ENCODE measurements around the gene GLYATL3. TPM values are rescaled to one million over a fixed set of nuclear protein-coding genes. Genes with fewer than 3 reads are reported as not detected.

GLYATL3 gene
- total and polyA plus RNA-seq, 4 experiments from 2014 or later: not detected

DNA sequence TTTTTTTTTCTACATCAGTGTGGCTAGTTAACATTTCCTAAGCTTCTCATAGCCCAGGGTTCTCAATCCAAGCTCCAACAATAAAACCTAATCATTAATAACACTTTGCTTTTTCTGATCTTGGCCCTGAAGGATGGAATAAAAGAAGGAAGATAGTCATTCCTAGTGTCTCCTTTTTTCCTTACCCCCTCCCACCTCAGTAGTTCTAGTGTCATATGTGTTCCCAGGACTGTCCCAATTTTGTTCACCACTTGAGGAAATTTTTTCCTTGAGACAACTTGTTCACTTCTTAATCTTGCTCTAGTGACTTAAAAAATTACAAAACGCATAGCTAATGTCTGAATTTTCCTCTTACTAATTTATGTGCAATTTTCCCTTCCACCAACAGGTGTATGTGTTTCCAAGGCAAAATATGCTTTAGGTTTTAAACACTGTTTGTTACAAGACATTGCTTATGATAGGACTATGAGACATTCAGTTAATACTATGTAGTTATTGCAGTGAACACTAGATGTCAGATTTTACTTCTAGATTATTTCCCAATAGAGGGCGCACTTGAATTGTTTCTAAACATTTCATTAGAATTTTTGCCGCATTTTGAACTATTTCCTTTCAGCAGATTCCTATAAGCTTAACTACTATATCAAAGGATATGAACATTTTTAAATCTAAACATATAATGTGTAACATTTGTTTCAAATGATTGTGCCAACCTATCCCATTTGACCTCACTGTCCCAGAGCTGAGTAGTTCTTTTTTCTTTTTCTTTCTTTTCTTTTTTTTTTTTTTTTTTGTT lies 32.2 kb downstream of the GLYATL3 start:
- H3K4me1 Mint-ChIP-seq: peaks cover 0 to 6% (median 2%) of the 10 kb centered on the region in 4 donors
- ChIA-PET POLR2A (ENCODE audit: partially characterized antibody) (no interaction called here), CTCF (ENCODE audit: partially characterized antibody) (interaction anchor here (0.7 to 1.6 kb wide), 11 partner anchors 8 to 318 kb away, joined by 3 to 8 read pairs (median 4); no protein-coding TSS in a partner anchor)
- H3K4me3 Mint-ChIP-seq: peak overlapping the region in 4 of 8 donors; percentile 2 to 53 (median 22)
- peaks cover 8% of the 10 kb centered on the region in 2 donors for H3K27me3 Mint-ChIP-seq
- H3K27ac Mint-ChIP-seq: no peak overlapping the region
- no peaks in the 10 kb centered on the region for H3K9me3 Mint-ChIP-seq
- Histone ChIP-seq H3K9me3 (ENCODE audit: control insufficient read depth in 1 of 2, low read length in 2 of 2) (no peaks in the 10 kb centered on the region), H3K27me3 (ENCODE audit: insufficient read depth, low read length) (no peaks in the 10 kb centered on the region), H3K36me3 (ENCODE audit: insufficient read depth, low read length) (no peaks in the 10 kb centered on the region), H3K4me1 (ENCODE audit: insufficient read depth, low read length) (no peaks in the 10 kb centered on the region), H3K4me3 (ENCODE audit: low read length in 2 of 2) (no peak overlapping the region), H3K27ac (ENCODE audit: low read depth, low read length) (no peak overlapping the region)
- H3K36me3 Mint-ChIP-seq: no peaks in the 10 kb centered on the region
- DNase-seq: peak in 3 of 5 donors; percentile 18 to 29 (median 22)
- intact Hi-C loops (cut with micrococcal nuclease): no loop called here

DNA sequence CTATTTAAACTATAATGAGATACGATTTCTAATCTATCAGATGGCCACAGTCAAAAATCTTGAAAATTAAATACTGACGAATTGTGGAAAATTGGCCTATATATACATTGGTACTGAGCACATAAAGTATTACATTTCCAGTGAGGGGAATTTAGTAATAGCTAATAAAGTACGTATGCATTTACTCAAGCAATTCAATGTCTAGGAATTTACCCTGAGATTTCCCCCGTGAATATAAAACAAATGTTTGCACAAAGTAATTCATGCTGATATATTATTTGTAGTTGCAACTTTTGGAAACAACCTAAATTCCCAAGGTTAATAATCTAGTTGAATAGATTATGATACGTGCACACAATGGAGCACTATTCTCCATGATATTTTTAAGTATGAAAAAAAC lies 36.1 kb downstream of the GLYATL3 start:
- no peak overlapping the region for H3K27ac Mint-ChIP-seq
- DNase-seq: no peak
- H3K9me3 ChIP-seq (ENCODE audit: control insufficient read depth in 1 of 2, low read length in 2 of 2): no peaks in the 10 kb centered on the region
- H3K4me3 ChIP-seq (ENCODE audit: low read length in 2 of 2): no peak overlapping the region
- no peaks in the 10 kb centered on the region for H3K36me3 ChIP-seq (ENCODE audit: insufficient read depth, low read length)
- peaks cover 5% of the 10 kb centered on the region in 2 donors for H3K27me3 Mint-ChIP-seq
- intact Hi-C loops (cut with micrococcal nuclease): no loop called here
- H3K9me3 Mint-ChIP-seq: no peaks in the 10 kb centered on the region
- H3K36me3 Mint-ChIP-seq: no peaks in the 10 kb centered on the region
- peaks cover 0 to 6% (median 2%) of the 10 kb centered on the region in 4 donors for H3K4me1 Mint-ChIP-seq
- H3K4me1 ChIP-seq (ENCODE audit: insufficient read depth, low read length): no peaks in the 10 kb centered on the region
- no peak overlapping the region for H3K4me3 Mint-ChIP-seq
- no peak overlapping the region for H3K27ac ChIP-seq (ENCODE audit: low read depth, low read length)
- ChIA-PET POLR2A (ENCODE audit: partially characterized antibody) (no interaction called here), CTCF (ENCODE audit: partially characterized antibody) (interaction anchor here (1.2 kb wide), 1 partner anchor 31 kb away, joined by 6 read pairs; no protein-coding TSS in a partner anchor)
- no peaks in the 10 kb centered on the region for H3K27me3 ChIP-seq (ENCODE audit: insufficient read depth, low read length)

DNA sequence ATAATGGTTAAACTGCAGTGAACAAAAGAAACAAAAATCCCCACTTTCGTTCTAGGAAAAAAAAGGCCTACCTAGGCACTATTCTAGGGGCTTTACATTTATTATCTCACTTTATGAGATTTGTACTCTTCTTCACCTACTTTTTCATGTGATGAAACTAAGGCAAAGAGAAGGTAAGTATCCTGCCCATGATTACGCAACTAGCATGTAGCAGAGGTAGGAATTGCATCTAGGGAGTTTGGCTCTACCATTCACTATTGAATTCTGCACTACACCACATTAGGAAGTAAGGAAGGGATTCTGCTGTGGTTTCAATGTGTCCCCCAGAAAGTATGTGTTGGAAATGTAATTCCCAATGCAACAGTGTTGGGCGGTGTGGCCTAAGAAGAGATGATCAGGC lies 39.4 kb downstream of the GLYATL3 start:
- no peak for DNase-seq
- Histone ChIP-seq H3K36me3 (ENCODE audit: insufficient read depth, low read length) (no peaks in the 10 kb centered on the region), H3K4me3 (ENCODE audit: low read length in 2 of 2) (no peak overlapping the region), H3K27ac (ENCODE audit: low read depth, low read length) (no peak overlapping the region), H3K9me3 (ENCODE audit: control insufficient read depth in 1 of 2, low read length in 2 of 2) (no peaks in the 10 kb centered on the region), H3K4me1 (ENCODE audit: insufficient read depth, low read length) (no peaks in the 10 kb centered on the region), H3K27me3 (ENCODE audit: insufficient read depth, low read length) (no peaks in the 10 kb centered on the region)
- POLR2A ChIA-PET (ENCODE audit: partially characterized antibody): no interaction called here
- no peaks in the 10 kb centered on the region for H3K36me3 Mint-ChIP-seq
- CTCF ChIA-PET (ENCODE audit: partially characterized antibody): no interaction called here
- intact Hi-C loops (cut with micrococcal nuclease): no loop called here
- H3K27ac Mint-ChIP-seq: no peak overlapping the region
- no peaks in the 10 kb centered on the region for H3K4me1 Mint-ChIP-seq
- H3K27me3 Mint-ChIP-seq: peaks cover 0 to 1% of the 10 kb centered on the region in 2 donors
- H3K9me3 Mint-ChIP-seq: no peaks in the 10 kb centered on the region
- H3K4me3 Mint-ChIP-seq: no peak overlapping the region

DNA sequence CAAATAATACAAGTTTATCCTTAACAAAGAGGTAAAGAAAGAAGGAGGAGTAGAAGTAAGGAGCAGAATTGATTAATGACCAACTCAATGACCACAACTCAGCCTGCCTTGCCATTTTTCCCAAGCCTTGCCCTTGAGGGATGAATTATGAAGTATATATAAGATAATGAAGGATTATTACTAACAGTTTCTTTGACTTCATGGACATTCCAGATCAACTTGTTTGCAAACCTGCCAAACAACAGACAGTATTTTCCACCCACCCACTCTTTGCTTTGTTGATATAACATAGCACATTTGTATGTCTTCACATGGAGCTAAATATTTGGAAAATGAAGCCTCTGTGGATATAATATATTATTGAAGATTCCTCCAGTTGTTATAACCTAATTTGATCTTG lies 40.9 kb downstream of the GLYATL3 start:
- Mint-ChIP-seq H3K36me3 (no peaks in the 10 kb centered on the region), H3K9me3 (no peaks in the 10 kb centered on the region), H3K27ac (no peak overlapping the region), H3K4me3 (no peak overlapping the region), H3K27me3 (peaks cover 0 to 1% of the 10 kb centered on the region in 2 donors), H3K4me1 (no peaks in the 10 kb centered on the region)
- ChIA-PET CTCF (ENCODE audit: partially characterized antibody) (no interaction called here), POLR2A (ENCODE audit: partially characterized antibody) (no interaction called here)
- no peak for DNase-seq
- no peaks in the 10 kb centered on the region for H3K36me3 ChIP-seq (ENCODE audit: insufficient read depth, low read length)
- no peak overlapping the region for H3K27ac ChIP-seq (ENCODE audit: low read depth, low read length)
- H3K4me3 ChIP-seq (ENCODE audit: low read length in 2 of 2): no peak overlapping the region
- H3K9me3 ChIP-seq (ENCODE audit: control insufficient read depth in 1 of 2, low read length in 2 of 2): no peaks in the 10 kb centered on the region
- H3K4me1 ChIP-seq (ENCODE audit: insufficient read depth, low read length): no peaks in the 10 kb centered on the region
- H3K27me3 ChIP-seq (ENCODE audit: insufficient read depth, low read length): no peaks in the 10 kb centered on the region
- intact Hi-C loops (cut with micrococcal nuclease): no loop called here

DNA sequence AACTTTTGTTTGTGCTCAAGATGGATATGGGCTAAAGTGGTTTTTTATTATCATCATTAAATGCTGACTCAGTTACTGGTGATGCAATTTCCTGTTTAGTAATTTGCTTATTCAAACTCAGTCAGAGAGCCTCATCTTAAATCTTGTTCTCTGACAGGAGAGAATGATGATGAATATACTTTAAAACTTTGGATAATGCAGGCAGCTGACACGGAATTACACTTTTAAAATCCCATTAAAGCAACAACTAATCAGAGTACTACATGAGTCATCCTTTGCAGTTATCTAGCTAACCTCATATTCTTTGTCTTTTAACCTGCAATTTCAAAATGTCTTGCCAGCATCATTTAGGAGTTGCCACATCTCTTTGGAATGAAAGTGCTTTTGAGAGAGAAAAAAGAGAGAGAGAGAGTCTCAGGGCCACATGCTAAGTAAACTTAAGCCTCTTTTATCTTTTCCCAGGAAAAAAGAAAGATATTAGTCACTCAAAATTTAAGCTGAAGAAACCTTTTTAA lies 41.5 kb downstream of the GLYATL3 start:
- Mint-ChIP-seq H3K4me3 (no peak overlapping the region), H3K9me3 (no peaks in the 10 kb centered on the region), H3K4me1 (no peaks in the 10 kb centered on the region), H3K27ac (no peak overlapping the region), H3K36me3 (no peaks in the 10 kb centered on the region), H3K27me3 (peaks cover 0 to 1% of the 10 kb centered on the region in 2 donors)
- Histone ChIP-seq H3K27me3 (ENCODE audit: insufficient read depth, low read length) (no peaks in the 10 kb centered on the region), H3K4me3 (ENCODE audit: low read length in 2 of 2) (no peak overlapping the region), H3K36me3 (ENCODE audit: insufficient read depth, low read length) (no peaks in the 10 kb centered on the region), H3K9me3 (ENCODE audit: control insufficient read depth in 1 of 2, low read length in 2 of 2) (no peaks in the 10 kb centered on the region), H3K27ac (ENCODE audit: low read depth, low read length) (no peak overlapping the region), H3K4me1 (ENCODE audit: insufficient read depth, low read length) (no peaks in the 10 kb centered on the region)
- intact Hi-C loops (cut with micrococcal nuclease): no loop called here
- DNase-seq: no peak
- POLR2A ChIA-PET (ENCODE audit: partially characterized antibody): no interaction called here
- CTCF ChIA-PET (ENCODE audit: partially characterized antibody): no interaction called here

DNA sequence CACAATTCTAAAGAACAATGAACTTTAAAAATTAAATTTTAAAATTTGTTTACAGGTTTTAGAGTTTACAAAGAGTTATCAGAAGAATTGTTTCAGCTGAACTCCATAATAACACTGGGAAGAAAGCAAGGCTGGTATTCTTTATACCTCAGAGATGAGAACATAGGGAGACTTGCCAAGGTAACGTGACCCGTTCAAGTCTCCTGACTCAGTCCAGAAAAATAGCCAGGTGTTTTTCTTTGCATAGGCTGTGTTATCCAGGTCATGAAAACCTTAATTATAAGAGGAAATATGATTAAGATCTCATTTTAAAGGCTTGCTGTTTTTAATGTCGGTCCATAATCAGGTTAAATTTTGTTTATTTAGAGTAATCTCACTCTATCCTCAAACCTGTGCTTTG lies 42.2 kb downstream of the GLYATL3 start:
- H3K27ac ChIP-seq (ENCODE audit: low read depth, low read length): no peak overlapping the region
- Mint-ChIP-seq H3K27ac (no peak overlapping the region), H3K4me1 (no peaks in the 10 kb centered on the region), H3K27me3 (peaks cover 0 to 1% of the 10 kb centered on the region in 2 donors), H3K4me3 (no peak overlapping the region), H3K36me3 (no peaks in the 10 kb centered on the region), H3K9me3 (no peaks in the 10 kb centered on the region)
- H3K4me1 ChIP-seq (ENCODE audit: insufficient read depth, low read length): no peaks in the 10 kb centered on the region
- ChIA-PET POLR2A (ENCODE audit: partially characterized antibody) (no interaction called here), CTCF (ENCODE audit: partially characterized antibody) (no interaction called here)
- no peaks in the 10 kb centered on the region for H3K27me3 ChIP-seq (ENCODE audit: insufficient read depth, low read length)
- no peaks in the 10 kb centered on the region for H3K9me3 ChIP-seq (ENCODE audit: control insufficient read depth in 1 of 2, low read length in 2 of 2)
- intact Hi-C loops (cut with micrococcal nuclease): no loop called here
- DNase-seq: no peak
- H3K4me3 ChIP-seq (ENCODE audit: low read length in 2 of 2): no peak overlapping the region
- no peaks in the 10 kb centered on the region for H3K36me3 ChIP-seq (ENCODE audit: insufficient read depth, low read length)

DNA sequence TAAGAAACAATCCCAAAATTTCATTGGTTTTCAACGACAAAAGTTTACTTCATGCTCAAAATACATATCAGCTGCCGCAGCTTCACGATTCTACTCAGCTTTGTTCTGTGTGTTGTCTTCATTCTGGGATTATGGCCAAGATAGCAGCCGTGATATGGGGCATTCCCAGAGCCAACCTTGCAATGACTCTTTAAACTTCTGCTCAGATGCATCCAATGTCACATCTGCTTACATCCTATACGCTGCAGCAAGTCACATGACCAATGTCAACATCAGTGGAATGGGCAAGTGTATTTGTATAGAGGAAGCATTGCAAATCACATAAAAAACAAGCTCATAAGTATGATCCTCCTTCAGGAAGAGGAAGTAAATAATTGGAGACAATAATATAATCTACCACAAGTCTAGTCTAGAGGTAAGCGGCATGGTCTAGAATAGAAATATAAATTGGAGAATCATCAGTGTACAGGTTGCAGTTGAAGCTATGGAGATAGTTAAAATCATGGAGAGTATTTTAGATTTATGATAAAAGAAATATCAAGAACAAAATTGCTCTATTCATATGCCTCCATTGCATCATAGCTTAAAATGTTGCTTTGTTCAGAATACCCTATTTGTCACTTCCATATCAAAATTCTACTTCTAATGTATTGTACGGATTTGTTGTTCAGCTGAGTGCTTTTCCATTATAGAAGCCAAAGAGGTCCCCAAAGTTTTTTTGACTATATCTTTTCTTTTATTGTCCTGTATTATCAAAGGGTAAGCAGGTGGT lies 43.5 kb downstream of the GLYATL3 start:
- no peak overlapping the region for H3K4me3 Mint-ChIP-seq
- no peaks in the 10 kb centered on the region for H3K9me3 Mint-ChIP-seq
- Histone ChIP-seq H3K27ac (ENCODE audit: low read depth, low read length) (no peak overlapping the region), H3K9me3 (ENCODE audit: control insufficient read depth in 1 of 2, low read length in 2 of 2) (no peaks in the 10 kb centered on the region), H3K27me3 (ENCODE audit: insufficient read depth, low read length) (no peaks in the 10 kb centered on the region), H3K36me3 (ENCODE audit: insufficient read depth, low read length) (no peaks in the 10 kb centered on the region), H3K4me3 (ENCODE audit: low read length in 2 of 2) (no peak overlapping the region), H3K4me1 (ENCODE audit: insufficient read depth, low read length) (no peaks in the 10 kb centered on the region)
- POLR2A ChIA-PET (ENCODE audit: partially characterized antibody): no interaction called here
- no peaks in the 10 kb centered on the region for H3K36me3 Mint-ChIP-seq
- no peaks in the 10 kb centered on the region for H3K4me1 Mint-ChIP-seq
- no peak overlapping the region for H3K27ac Mint-ChIP-seq
- intact Hi-C loops (cut with micrococcal nuclease): no loop called here
- CTCF ChIA-PET (ENCODE audit: partially characterized antibody): interaction anchor here (1.5 to 1.6 kb wide), 2 partner anchors 9 to 11 kb away, joined by 4 read pairs; no protein-coding TSS in a partner anchor
- H3K27me3 Mint-ChIP-seq: peaks cover 0 to 1% of the 10 kb centered on the region in 2 donors
- no peak for DNase-seq
